Natural killer cell (primary cell): ENCODE measurements around the gene CABP4. TPM values are rescaled to one million over a fixed set of nuclear protein-coding genes. Genes with fewer than 3 reads are reported as not detected.

ENCODE experiments used
- ATAC-seq, 3 donors: fragments of 150-1000 bp in 2 of 3; fragments of 200-7000 bp in 1 of 3; cut with Tn5 transposase; 1 replicate in 1 of 3; 2 replicates in 2 of 3; pipeline ENCODE4 v1.10.0; 2021; ENCODE audit warnings: mild to moderate bottlenecking in 2 of 3, moderate library complexity in 2 of 3
- DNase-seq, 2 donors: peaks; one replicate each; pipeline versions ENCODE4 v3.0.0 to v3.0.0-alpha.2; 2013 to 2021; ENCODE audit warnings: mixed read lengths in 1 of 2
- H3K27ac ChIP-seq: one replicate; pipeline ENCODE4 v1.5.1; 2013; ENCODE audit warnings: mild to moderate bottlenecking, low read length
- H3K27me3 ChIP-seq: one replicate; pipeline ENCODE4 v1.6.1; 2013; ENCODE audit warnings: low read length; ENCODE audit not compliant: control insufficient read depth, insufficient read depth
- H3K36me3 ChIP-seq: one replicate; pipeline ENCODE4 v1.6.1; 2013; ENCODE audit warnings: low read length; ENCODE audit not compliant: control insufficient read depth, insufficient read depth
- H3K4me1 ChIP-seq: one replicate; pipeline ENCODE4 v1.6.1; 2013; ENCODE audit warnings: low read length; ENCODE audit not compliant: control insufficient read depth, insufficient read depth
- H3K4me3 ChIP-seq: one replicate; pipeline ENCODE4 v1.5.1; 2013; ENCODE audit warnings: low read length
- H3K9me3 ChIP-seq: one replicate; pipeline ENCODE4 v1.6.1; 2013; ENCODE audit warnings: low read length; ENCODE audit not compliant: control insufficient read depth, insufficient read depth
- H3K27ac Mint-ChIP-seq, 2 donors: one replicate each; pipeline ENCODE4 v1.8.0; 2022; ENCODE audit warnings: mild to moderate bottlenecking in 2 of 2, mixed read lengths in 2 of 2, moderate library complexity in 1 of 2
- H3K27me3 Mint-ChIP-seq, 2 donors: one replicate each; pipeline ENCODE4 v1.8.0; 2022; ENCODE audit warnings: low read depth in 2 of 2, mixed read lengths in 2 of 2
- H3K36me3 Mint-ChIP-seq: one replicate; pipeline ENCODE4 v1.8.0; 2022; ENCODE audit warnings: mixed read lengths
- H3K4me1 Mint-ChIP-seq, 2 donors: one replicate each; pipeline ENCODE4 v1.8.0; 2022; ENCODE audit warnings: mixed read lengths in 2 of 2
- H3K4me3 Mint-ChIP-seq: one replicate; pipeline ENCODE4 v1.8.0; 2022; ENCODE audit warnings: mild to moderate bottlenecking, moderate library complexity, mixed read lengths
- H3K9me3 Mint-ChIP-seq, 2 donors: one replicate each; pipeline ENCODE4 v1.8.0; 2022; ENCODE audit warnings: mixed read lengths in 2 of 2
- CTCF ChIP-seq: fragments of 200-600 bp; IDR thresholded peaks from one replicate; pipeline ENCODE4 v1.8.0; 2022; ENCODE audit warnings: antibody characterized with exemption
- WGBS: methylation state at CpG from one replicate; pipeline ENCODE4 v1.1.7; 2013; ENCODE audit warnings: missing lambda C conversion rate; ENCODE audit not compliant: insufficient coverage; 5-methylcytosine and 5-hydroxymethylcytosine counted together
- intact Hi-C: fragments of 100-400 bp; cut with micrococcal nuclease; formaldehyde crosslinking; loops from one replicate; pipeline ENCODE4 v1.14.2; 2022
- total RNA-seq, 4 donors: library from RNA; stranded (reverse); fragments of 120-200 nt in 1 of 4; gene quantifications; one replicate each; pipeline versions ENCODE4 v1.2.3 to v1.2.4, GENCODE V29; 2013 to 2022

CABP4 gene
- total RNA-seq, 3 donors from 2014 or later (not counting 1 experiment from before 2014, with no cell fraction given) = 12.9 to 22.8 (median 21.3) TPM

DNA sequence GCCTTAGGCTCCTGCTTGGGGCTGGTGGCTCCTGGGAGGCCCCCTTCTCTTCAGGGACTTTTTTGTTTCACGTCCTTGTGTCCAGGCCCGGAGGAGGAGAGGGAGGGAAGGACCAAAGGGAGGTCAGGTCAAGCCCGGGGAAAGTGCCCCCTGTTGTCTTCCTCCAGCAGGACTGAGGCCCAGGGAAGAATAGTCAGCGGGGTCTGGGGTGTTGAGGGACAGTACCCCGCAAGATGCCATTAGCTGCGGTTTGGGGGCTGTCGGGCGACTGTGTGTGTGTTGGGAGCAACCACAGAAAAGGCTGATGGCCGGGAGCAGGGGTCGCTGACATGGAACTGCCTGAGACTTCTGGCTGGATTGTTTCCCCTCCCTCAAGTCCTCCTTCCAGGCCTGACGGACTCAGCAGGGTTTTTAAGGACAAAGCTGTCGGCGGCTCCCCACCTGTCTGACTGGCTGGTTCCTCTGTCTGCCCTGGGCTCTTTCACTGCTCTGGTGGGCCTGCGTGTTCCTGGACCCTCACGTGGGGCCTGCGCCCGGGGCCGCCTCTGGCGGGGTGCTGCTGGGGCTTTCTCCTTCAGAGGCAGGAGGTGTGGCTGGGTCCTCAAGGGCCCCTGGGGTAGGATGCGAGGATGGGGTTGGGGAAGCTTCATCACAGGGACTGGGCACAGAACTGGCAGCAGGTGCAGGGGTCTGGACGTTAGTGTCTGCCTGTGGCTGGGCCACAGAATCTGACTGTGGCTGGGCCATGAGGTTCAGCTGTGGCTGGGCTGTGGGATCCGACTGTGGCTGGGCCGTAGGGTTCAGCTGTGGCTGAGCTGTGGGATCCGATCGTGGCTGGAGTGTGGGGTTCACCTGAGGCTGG, 4.1 kb upstream of the CABP4 start:
- no peaks in the 10 kb centered on the region for H3K36me3 ChIP-seq
- H3K4me3 ChIP-seq = no peak overlapping the region
- Mint-ChIP-seq H3K4me3 (no peak overlapping the region), H3K4me1 (peaks cover under 1 to 14% of the 10 kb centered on the region in 2 donors), H3K27ac (no peak overlapping the region), H3K36me3 (no peaks in the 10 kb centered on the region), H3K9me3 (no peaks in the 10 kb centered on the region), H3K27me3 (peaks cover 0 to 11% of the 10 kb centered on the region in 2 donors)
- no peak for DNase-seq
- intact Hi-C loops = no loop called here
- 82% methylated on average over 25 of the region's 25 CpGs for WGBS
- no peak for TF ChIP-seq CTCF
- H3K27me3 ChIP-seq = no peaks in the 10 kb centered on the region
- no peak overlapping the region for H3K27ac ChIP-seq
- no peaks in the 10 kb centered on the region for H3K9me3 ChIP-seq
- peaks cover 33% of the 10 kb centered on the region for H3K4me1 ChIP-seq
- ATAC-seq = no peak

DNA sequence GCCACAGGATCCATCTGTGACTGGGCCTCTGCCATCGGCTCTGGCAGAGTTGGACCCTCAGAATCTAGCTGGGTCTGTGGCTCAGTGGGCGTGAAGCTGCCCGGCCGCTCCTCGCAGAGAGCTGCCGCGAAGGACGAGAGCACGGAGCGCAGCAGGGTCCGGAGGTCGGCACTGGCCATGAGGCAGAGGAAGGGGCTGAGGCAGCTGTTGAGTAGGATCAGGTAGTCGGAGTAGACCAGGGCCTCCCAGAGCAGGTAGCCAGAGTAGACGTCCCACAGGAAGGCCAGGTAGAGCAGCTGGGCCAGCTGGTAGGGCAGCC, 3.5 kb upstream of the CABP4 start:
- H3K36me3 Mint-ChIP-seq = no peaks in the 10 kb centered on the region
- Histone ChIP-seq H3K4me3 (no peak overlapping the region), H3K27ac (no peak overlapping the region), H3K27me3 (no peaks in the 10 kb centered on the region), H3K36me3 (no peaks in the 10 kb centered on the region), H3K9me3 (no peaks in the 10 kb centered on the region), H3K4me1 (peaks cover 30% of the 10 kb centered on the region)
- ATAC-seq (no peak), DNase-seq (no peak)
- no peaks in the 10 kb centered on the region for H3K9me3 Mint-ChIP-seq
- H3K27ac Mint-ChIP-seq = no peak overlapping the region
- 85% methylated on average over 14 of the region's 14 CpGs for WGBS
- intact Hi-C loops = no loop called here
- H3K4me3 Mint-ChIP-seq = no peak overlapping the region
- no peak for TF ChIP-seq CTCF
- H3K4me1 Mint-ChIP-seq = peaks cover 0 to 13% of the 10 kb centered on the region in 2 donors
- H3K27me3 Mint-ChIP-seq = peaks cover 0 to 11% of the 10 kb centered on the region in 2 donors

- DNase-seq (no peak), ATAC-seq (no peak)
- no peaks in the 10 kb centered on the region for H3K36me3 ChIP-seq
- Mint-ChIP-seq H3K9me3 (no peaks in the 10 kb centered on the region), H3K36me3 (no peaks in the 10 kb centered on the region), H3K4me1 (peaks cover 0 to 13% of the 10 kb centered on the region in 2 donors), H3K27me3 (peaks cover 0 to 11% of the 10 kb centered on the region in 2 donors), H3K27ac (no peak within 1 kb of the TSS), H3K4me3 (no peak within 1 kb of the TSS)
- H3K4me1 ChIP-seq = peaks cover 23% of the 10 kb centered on the region
- WGBS = 92% methylated on average over 33 of the region's 33 CpGs
- no peak within 1 kb of the TSS for H3K4me3 ChIP-seq
- intact Hi-C loops = no loop called here
- no peaks in the 10 kb centered on the region for H3K9me3 ChIP-seq
- TF ChIP-seq CTCF = no peak
- no peaks in the 10 kb centered on the region for H3K27me3 ChIP-seq
- H3K27ac ChIP-seq = no peak within 1 kb of the TSS
Observed at GRCh38 chr11:67452141-67452952, 2.8 kb upstream of the CABP4 start, which contains the start of gene GPR152. Gene GPR152, minus strand, starts transcription at chr11:67452729. Its CDS starts 5 bp downstream, at chr11:67452724.
